Stimulated activated CD4-positive, alpha-beta T cell treated with anti-CD3 and anti-CD28 coated beads, Interleukin-2, amount 100 ng/mL, for 24 hours (primary cell): Measurements from ENCODE around the gene PSMD2.
"Not testable (repeated sequence)": the region's sequence is repeated elsewhere in the genome, so short reads cannot be mapped to it uniquely, and the experiment has no call there.

ENCODE experiments used
- DNase-seq, 2 donors: peaks; one replicate each; pipeline ENCODE4 v3.0.0-alpha.2; 2020

The PSMD2 gene

GRCh38 chr3:184321666-184322065 lies 22.6 kb downstream of the PSMD2 start:
- no peak for DNase-seq

- DNase-seq, result no peak
Observed at GRCh38 chr3:184322731-184323487, 23.9 kb downstream of the PSMD2 start.

DNA sequence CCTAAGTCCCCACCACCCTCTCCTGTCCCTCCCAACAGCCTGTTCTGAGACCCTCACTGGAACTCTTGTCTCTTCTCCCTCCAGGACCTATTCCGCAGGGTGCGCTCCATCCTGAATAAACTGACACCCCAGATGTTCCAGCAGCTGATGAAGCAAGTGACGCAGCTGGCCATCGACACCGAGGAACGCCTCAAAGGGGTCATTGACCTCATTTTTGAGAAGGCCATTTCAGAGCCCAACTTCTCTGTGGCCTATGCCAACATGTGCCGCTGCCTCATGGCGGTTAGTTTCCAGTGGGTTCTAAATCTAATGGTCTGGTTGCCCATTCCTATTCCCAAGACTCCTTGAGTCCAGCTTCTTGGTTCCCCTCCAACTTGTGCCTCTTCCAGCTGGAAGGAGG lies 24.7 kb downstream of the PSMD2 start:
- no peak for DNase-seq

DNA sequence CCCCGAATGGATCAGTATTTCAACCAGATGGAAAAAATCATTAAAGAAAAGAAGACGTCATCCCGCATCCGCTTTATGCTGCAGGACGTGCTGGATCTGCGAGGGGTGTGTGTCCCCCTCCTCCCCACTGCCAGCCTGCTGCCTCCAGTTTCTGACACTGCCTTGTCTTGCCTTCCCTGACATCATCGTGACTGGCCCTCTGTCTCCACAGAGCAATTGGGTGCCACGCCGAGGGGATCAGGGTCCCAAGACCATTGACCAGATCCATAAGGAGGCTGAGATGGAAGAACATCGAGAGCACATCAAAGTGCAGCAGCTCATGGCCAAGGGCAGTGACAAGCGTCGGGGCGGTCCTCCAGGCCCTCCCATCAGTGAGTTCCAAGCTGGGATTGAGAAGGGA lies 26.2 kb downstream of the PSMD2 start:
- DNase-seq, result no peak

DNA sequence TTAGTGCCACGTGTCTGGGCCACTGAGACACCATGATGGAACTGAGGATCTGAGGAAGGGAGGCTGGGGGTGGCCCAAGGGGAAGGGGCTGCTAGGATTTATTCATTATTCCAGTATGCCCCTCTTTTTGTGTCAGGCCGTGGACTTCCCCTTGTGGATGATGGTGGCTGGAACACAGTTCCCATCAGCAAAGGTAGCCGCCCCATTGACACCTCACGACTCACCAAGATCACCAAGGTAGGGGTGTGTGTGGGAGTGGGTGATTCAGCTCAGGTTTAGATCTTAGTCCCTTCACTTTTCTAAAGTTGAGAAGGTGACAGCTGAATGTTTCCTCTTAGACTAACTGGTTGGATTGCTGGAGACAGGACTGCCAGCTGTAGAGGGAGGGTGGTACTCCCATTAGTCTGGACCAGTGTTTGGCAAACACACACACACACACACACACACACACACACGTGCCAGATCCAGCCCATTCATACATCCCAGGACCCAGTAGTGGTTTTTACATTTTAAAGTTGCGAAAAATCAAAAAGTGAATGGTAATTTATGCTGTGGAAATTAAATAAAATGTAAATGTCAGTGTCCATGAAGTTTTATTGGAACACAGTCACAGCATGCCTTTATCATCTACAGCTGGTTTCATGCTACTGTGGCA lies 26.8 kb downstream of the PSMD2 start:
- DNase-seq, result peak; percentile 36 to 55

DNA sequence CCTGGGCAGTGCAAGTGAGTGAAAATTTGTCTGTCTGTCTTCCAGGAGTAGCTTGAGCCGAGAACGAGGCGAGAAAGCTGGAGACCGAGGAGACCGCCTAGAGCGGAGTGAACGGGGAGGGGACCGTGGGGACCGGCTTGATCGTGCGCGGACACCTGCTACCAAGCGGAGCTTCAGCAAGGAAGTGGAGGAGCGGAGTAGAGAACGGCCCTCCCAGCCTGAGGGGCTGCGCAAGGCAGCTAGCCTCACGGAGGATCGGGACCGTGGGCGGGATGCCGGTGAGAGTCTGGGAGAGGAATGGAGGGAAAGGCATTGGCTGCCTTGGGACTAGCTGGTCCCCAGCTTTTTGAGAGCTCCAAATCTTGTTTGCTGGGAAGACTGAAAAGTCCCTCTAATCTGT lies 28.1 kb downstream of the PSMD2 start:
- no peak for DNase-seq

- DNase-seq, result no peak
Observed at GRCh38 chr3:184328516-184328915, 29.5 kb downstream of the PSMD2 start.

- DNase-seq, result no peak
Observed at GRCh38 chr3:184332370-184333090, 33.5 kb downstream of the PSMD2 start.

DNA sequence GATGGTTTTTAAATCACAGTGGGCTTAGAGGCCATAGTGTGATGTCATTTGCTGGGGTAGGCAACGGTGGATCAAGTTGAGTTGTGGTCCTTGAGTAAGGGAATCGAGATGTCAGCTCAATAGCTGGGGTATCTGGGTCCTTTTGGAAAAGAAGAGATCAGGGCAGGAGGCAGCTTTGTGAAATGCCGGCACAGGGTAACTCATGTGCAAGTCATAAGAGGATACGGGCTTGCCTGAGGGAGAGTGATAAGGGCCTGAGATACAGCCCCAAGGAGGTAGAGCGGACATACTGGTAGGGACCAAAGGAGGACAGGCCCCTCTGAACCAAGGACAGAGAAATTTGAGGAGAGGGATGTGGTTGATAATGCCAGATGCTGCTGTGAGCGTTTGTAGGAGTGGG lies 34.1 kb downstream of the PSMD2 start:
- DNase-seq, result no peak

GRCh38 chr3:184333700-184334099 lies 34.7 kb downstream of the PSMD2 start:
- no peak for DNase-seq

GRCh38 chr3:184334470-184335158 lies 35.6 kb downstream of the PSMD2 start:
- DNase-seq, result peak; percentile 39 to 53

GRCh38 chr3:184335291-184335660 lies 36.2 kb downstream of the PSMD2 start:
- no peak for DNase-seq

GRCh38 chr3:184335661-184336546 lies 36.9 kb downstream of the PSMD2 start:
- peak; percentile 89 to 93 for DNase-seq

- no peak for DNase-seq
Observed at GRCh38 chr3:184336547-184337398, 37.7 kb downstream of the PSMD2 start.

DNA sequence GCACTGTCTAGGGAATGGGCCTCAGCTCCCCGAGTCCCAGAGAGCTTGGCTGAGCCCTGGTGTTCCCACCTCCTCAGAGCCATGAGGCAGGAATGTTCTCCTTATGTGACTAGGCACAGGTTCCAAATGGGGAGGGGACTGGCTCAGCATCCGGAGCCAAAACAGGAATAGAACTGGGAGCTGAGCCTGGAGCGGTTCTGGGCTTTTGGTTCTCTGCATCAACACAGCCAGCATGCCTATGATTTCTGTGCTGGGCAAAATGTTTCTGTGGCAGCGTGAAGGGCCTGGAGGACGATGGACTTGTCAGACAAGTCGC lies 38.3 kb downstream of the PSMD2 start, which contains the start of gene FAM131A:
Gene FAM131A, plus strand, starts transcription at position 202 of the 316 bp plus-strand sequence. Its CDS starts 31 bp downstream, at position 233.
- DNase-seq, result no peak

- DNase-seq, result no peak
Observed at GRCh38 chr3:184337981-184338380, 38.9 kb downstream of the PSMD2 start.

DNA sequence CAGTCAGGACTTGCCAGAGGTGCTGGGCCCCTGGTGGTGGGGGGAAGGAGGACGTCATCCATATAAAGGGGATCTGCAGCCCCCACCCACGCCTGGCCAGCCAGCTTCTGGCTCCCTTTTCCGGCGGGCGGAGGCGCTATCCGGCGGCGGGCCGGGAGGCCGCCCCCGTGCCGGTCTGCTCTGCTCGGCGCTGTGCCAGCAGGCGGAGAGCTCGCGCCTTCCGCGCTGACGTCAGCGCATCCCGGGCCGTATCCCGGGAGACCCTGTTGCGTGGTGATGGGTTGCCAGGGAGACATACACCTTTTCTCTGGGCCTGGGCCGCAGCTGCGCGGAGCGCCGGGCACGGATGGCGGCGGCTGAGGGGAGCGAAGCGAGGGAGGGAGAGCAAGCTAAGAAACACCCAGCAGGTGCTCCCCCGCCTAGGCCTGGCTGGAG lies 39.5 kb downstream of the PSMD2 start:
- DNase-seq, result peak in 1 of 2 donors; percentile 19

DNA sequence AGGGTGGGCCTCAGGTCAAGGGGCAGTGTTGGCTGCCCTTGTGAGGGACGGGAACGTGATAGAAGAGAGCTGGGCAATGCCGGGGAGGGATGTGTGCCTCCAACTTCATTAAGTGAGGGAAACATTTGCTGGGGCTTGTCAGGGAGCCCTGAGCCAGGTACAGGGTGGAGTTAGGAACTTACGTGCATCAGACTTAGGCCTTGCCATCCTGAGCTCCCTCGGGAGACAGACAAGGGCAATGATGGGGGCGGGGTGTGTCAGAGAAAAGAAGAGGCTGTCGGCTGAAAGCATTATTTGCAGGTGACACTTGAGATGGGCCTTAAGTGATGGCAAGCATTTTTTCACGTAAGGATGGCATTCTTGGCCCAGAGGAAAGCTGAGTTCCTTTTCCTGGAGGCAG lies 40.0 kb downstream of the PSMD2 start:
- no peak for DNase-seq

DNA sequence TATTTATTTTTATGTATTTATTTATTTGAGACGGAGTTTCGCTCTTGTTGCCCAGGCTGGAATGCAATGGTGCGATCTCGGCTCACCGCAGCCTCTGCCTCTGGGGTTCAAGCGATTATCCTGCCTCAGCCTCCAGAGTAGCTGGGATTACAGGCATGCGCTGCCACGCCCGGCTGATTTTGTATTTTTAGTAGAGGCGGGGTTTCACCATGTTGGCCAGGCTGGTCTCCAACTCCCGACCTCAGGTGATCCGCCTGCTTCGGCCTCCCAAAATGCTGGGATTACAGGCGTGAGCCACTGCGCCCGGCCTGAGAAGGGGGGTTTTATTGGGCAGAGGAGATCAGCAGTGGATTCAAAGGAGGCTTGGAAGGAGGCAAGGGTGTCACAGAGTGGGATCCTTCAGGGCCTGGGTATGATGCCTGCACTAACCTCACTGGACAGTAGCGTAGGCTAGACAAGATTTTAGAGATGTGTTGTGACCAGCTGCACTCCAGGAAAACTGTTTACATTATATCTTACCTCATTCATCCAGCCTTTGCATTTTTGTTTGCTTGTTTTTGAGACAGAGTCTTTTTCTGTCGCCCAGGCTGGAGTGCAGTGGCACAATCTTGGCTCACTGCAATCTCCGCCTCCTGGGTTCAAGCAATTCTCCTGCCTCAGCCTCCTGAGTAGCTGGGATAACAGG lies 40.6 kb downstream of the PSMD2 start:
- not testable (repeated sequence) for DNase-seq

GRCh38 chr3:184341925-184342324 lies 42.9 kb downstream of the PSMD2 start:
- no peak for DNase-seq
